Heart left ventricle (tissue), 13 donors: ENCODE results near the gene RBM27.

Source experiments
- CTCF ChIP-seq, 12 donors: fragments of 200-600 bp; sonication (generic) in 4 of 12; IDR thresholded peaks; one replicate each; pipeline versions ENCODE4 v1.5.0 to v1.8.0; 2018 to 2022; ENCODE audit warnings: antibody characterized with exemption in 12 of 12, mild to moderate bottlenecking in 5 of 12
- POLR2A ChIP-seq, 2 donors: fragments of 450-650 bp; IDR thresholded peaks; one replicate each; pipeline ENCODE4 v1.6.1; 2017; ENCODE audit warnings: antibody characterized with exemption in 2 of 2, mild to moderate bottlenecking in 2 of 2, moderate library complexity in 2 of 2
- donor health status: ischemic (EF 13 %, LVEDD 7.1; RV severe dilation, severe dysfunction).
- donor health status: DM: no; HTN: yes; CAD: no.
- donor health status: DM: no; HTN: no; CAD: no.
- donor health status: ischemic (EF 25% LVEDD 6.9; RV normal size, moderate dysfunction).
- donor health status: ischemic (EF 25% LVEDD 5.7; RV mildly dilated, moderate dysfunction).
- donor health status: ischemic (EF 35%, LVEDD 5.7; RV mildly dilated, moderate dysfunction).
- donor health status: nonischemic (EF 11% LVEDD 7.7; RV severe dilation, severe dysfunction).
- donor health status: DM: yes; HTN: yes; CAD: no.
- donor health status: PGD.
- donor health status: ischemic (EF 29% LVEDD 5.4; RV normal size, mild dysfunction).
- donor health status: nonischemic (EF 23%, LVEDD 6.1; RV moderate dilation, normal function).

- no peak for TF ChIP-seq POLR2A (IDR thresholded peaks at IDR 0.05)
- no peak for TF ChIP-seq CTCF (IDR thresholded peaks at IDR 0.05)
Measured at GRCh38 chr5:146173597-146173996, 29.8 kb upstream of the RBM27 start.
